HCT116 (cell line): ENCODE measurements around the gene PRRC2A. TPM values are rescaled to one million over a fixed set of nuclear protein-coding genes. Genes with fewer than 3 reads are reported as not detected.

Experiments used
- ATAC-seq: fragments of 200-7000 bp; cut with Tn5 transposase; 2 replicates; pipeline ENCODE4 v1.9.1; 2020; ENCODE audit warnings: mild to moderate bottlenecking, moderate library complexity
- BruUV-seq: library from RNA; stranded (reverse); fragments of 400-500 nt; replicated peaks from 2 replicates; lab custom pipeline; 2021; lab: Mats Ljungman, UMichigan
- CTCF ChIA-PET: fragments of 300-600 bp; sonication (Branson Sonifier 250); formaldehyde crosslinking; loops from one replicate; lab custom pipeline; 2021; ENCODE audit warnings: antibody characterized with exemption; lab: Charles Lee
- POLR2A ChIA-PET: fragments of 300-600, 350-600 bp; sonication (Branson Sonifier 250); formaldehyde crosslinking; loops from one replicate; lab custom pipeline; 2021; ENCODE audit warnings: antibody characterized with exemption; lab: Charles Lee
- RAD21 ChIA-PET, 2 experiments: fragments of 300-600 bp; sonication (Branson Sonifier 250); formaldehyde crosslinking; loops; one replicate each; lab custom pipeline; 2023; ENCODE audit warnings: low total read pairs in 2 of 2; ENCODE audit not compliant: uncharacterized antibody in 2 of 2, unreplicated experiment in 2 of 2, low non-redundant PET in 1 of 2; lab: Charles Lee
- DNase-seq: peaks from one replicate; pipeline ENCODE4 v3.0.0-alpha.2; 2010; ENCODE audit warnings: low read depth, low spot score
- H2AFZ ChIP-seq: fragments of 200-600 bp; shearing (Covaris generic), sonication (generic); 2 replicates; pipeline ENCODE4 v1.6.1; 2017; ENCODE audit warnings: low read depth, mixed run types, mixed read lengths, antibody characterized with exemption, low read length; ENCODE audit not compliant: poor library complexity, severe bottlenecking
- H3K27ac ChIP-seq: 2 replicates; pipeline ENCODE4 v1.5.1; 2012; ENCODE audit warnings: low read depth, low read length
- H3K27me3 ChIP-seq: fragments of 200-600 bp; sonication (generic); 2 replicates; pipeline ENCODE4 v1.6.1; 2016; ENCODE audit warnings: mixed run types, low read length, mixed read lengths; ENCODE audit not compliant: insufficient read depth
- H3K36me3 ChIP-seq, 2 experiments: fragments of 200-500 bp in 1 of 2; fragments of 200-600 bp in 1 of 2; sonication (Bioruptor generic) in 1 of 2; sonication (generic) in 1 of 2; 2 replicates each; pipeline versions ENCODE4 v1.5.1 to v1.6.1; 2014 to 2016; ENCODE audit warnings: low read length in 2 of 2, inconsistent platforms in 1 of 2, mixed read lengths in 1 of 2, mixed run types in 1 of 2; ENCODE audit not compliant: insufficient read depth in 2 of 2, control insufficient read depth in 1 of 2
- H3K4me1 ChIP-seq, 2 experiments: fragments of 200-600 bp in 1 of 2; sonication (generic) in 1 of 2; 2 replicates each; pipeline versions ENCODE4 v1.5.1 to v1.6.1; 2012 to 2017; ENCODE audit warnings: low read length in 2 of 2, inconsistent platforms in 1 of 2, mild to moderate bottlenecking in 1 of 2, mixed read lengths in 1 of 2, mixed run types in 1 of 2, moderate library complexity in 1 of 2; ENCODE audit not compliant: insufficient read depth in 2 of 2, control insufficient read depth in 1 of 2
- H3K4me2 ChIP-seq: fragments of 200-600 bp; sonication (generic); 2 replicates; pipeline ENCODE4 v1.6.1; 2017; ENCODE audit warnings: mixed run types, low read length, mixed read lengths
- H3K4me3 ChIP-seq, 2 experiments: fragments of 200-600 bp in 1 of 2; sonication (generic) in 1 of 2; replicated peaks in 1 of 2; 2 replicates each; pipeline ENCODE4 v1.5.1; 2011 to 2016; ENCODE audit warnings: low read length in 2 of 2, control low read depth in 1 of 2, low read depth in 1 of 2, mild to moderate bottlenecking in 1 of 2, mixed read lengths in 1 of 2, mixed run types in 1 of 2
- H3K79me2 ChIP-seq: fragments of 200-600 bp; sonication (generic); 2 replicates; pipeline ENCODE4 v1.6.1; 2017; ENCODE audit warnings: mild to moderate bottlenecking, mixed run types, low read length, moderate library complexity, mixed read lengths; ENCODE audit not compliant: insufficient read depth
- H3K9ac ChIP-seq: fragments of 200-600 bp; sonication (generic); 2 replicates; pipeline ENCODE4 v1.6.1; 2016; ENCODE audit warnings: low read length, mixed read lengths
- H3K9me2 ChIP-seq: fragments of 200-600 bp; sonication (generic), shearing (Covaris generic); 2 replicates; pipeline ENCODE4 v1.6.1; 2017; ENCODE audit warnings: mixed run types, mild to moderate bottlenecking, moderate library complexity; ENCODE audit not compliant: insufficient read depth
- H3K9me3 ChIP-seq, 2 experiments: fragments of 200-500 bp in 1 of 2; fragments of 200-600 bp in 1 of 2; sonication (Bioruptor generic) in 1 of 2; sonication (generic) in 1 of 2; 2 replicates each; pipeline ENCODE4 v1.6.1; 2014 to 2017; ENCODE audit warnings: low read length in 2 of 2, mixed read lengths in 2 of 2, inconsistent platforms in 1 of 2, low read depth in 1 of 2, mild to moderate bottlenecking in 1 of 2, mixed run types in 1 of 2, moderate library complexity in 1 of 2; ENCODE audit not compliant: control insufficient read depth in 1 of 2, insufficient read depth in 1 of 2
- H4K20me1 ChIP-seq: fragments of 200-600 bp; sonication (generic), shearing (Covaris generic); 2 replicates; pipeline ENCODE4 v1.6.1; 2017; ENCODE audit warnings: mixed run types, mild to moderate bottlenecking, moderate library complexity; ENCODE audit not compliant: insufficient read depth
- CBX3 ChIP-seq: IDR thresholded peaks from 2 replicates; pipeline ENCODE4 v1.6.1; 2012; ENCODE audit warnings: low read depth
- EZH2phosphoT487 ChIP-seq: fragments of 200-600 bp; IDR thresholded peaks from 2 replicates; pipeline ENCODE4 v1.6.1; 2018; ENCODE audit warnings: antibody characterized with exemption, borderline replicate concordance
- JUND ChIP-seq: IDR thresholded peaks from 2 replicates; pipeline ENCODE4 v1.6.1; 2012
- SIN3A ChIP-seq: IDR thresholded peaks from 2 replicates; pipeline ENCODE4 v1.6.1; 2012; ENCODE audit warnings: low read depth
- SP1 ChIP-seq: IDR thresholded peaks from 2 replicates; pipeline ENCODE4 v1.6.1; 2012; ENCODE audit warnings: low read depth
- YY1 ChIP-seq: IDR thresholded peaks from 2 replicates; pipeline ENCODE4 v1.6.1; 2011; ENCODE audit warnings: low read length, low read depth, moderate library complexity, mild to moderate bottlenecking; ENCODE audit not compliant: insufficient replicate concordance; ENCODE audit errors: extremely low read depth
- ZFX ChIP-seq: fragments of 450-650 bp; IDR thresholded peaks from 2 replicates; pipeline ENCODE4 v1.6.1; 2017
- intact Hi-C: fragments of 100-400 bp; cut with micrococcal nuclease; formaldehyde crosslinking; loops from 2 replicates; pipeline ENCODE4 v1.10.0; 2022
- total RNA-seq: library from RNA; stranded (reverse); gene quantifications from one replicate; pipeline ENCODE4 v1.2.1, GENCODE V29; 2021; ENCODE audit not compliant: unreplicated experiment
- TF ChIP-seq, protein P1 (sequence below): IDR thresholded peaks from 2 replicates; pipeline ENCODE4 v1.6.1; 2012
- TF ChIP-seq, protein P2 (sequence below), 3 experiments: fragments of 200-600 bp in 1 of 3; sonication (generic) in 1 of 3; IDR thresholded peaks in 2 of 3; conservative IDR thresholded peaks in 1 of 3; 2 replicates each; pipeline ENCODE4 v1.5.1; 2012 to 2017; ENCODE audit warnings: low read depth in 2 of 3, low read length in 2 of 3, antibody characterized with exemption in 1 of 3, borderline replicate concordance in 1 of 3, control low read depth in 1 of 3, mild to moderate bottlenecking in 1 of 3, mixed read lengths in 1 of 3, mixed run types in 1 of 3, moderate library complexity in 1 of 3; ENCODE audit not compliant: insufficient read depth in 1 of 3

PRRC2A gene
- total RNA-seq, 1 experiment from 2014 or later, result 250 TPM

GRCh38 chr6:31660381-31661261, 40.1 kb downstream of the PRRC2A start, which contains the start of gene C6orf47 (continued):
- TF ChIP-seq ZFX (peak; percentile 90), CBX3 (no peak), SIN3A (no peak), SP1 (no peak)
- TF ChIP-seq, protein P1, sequence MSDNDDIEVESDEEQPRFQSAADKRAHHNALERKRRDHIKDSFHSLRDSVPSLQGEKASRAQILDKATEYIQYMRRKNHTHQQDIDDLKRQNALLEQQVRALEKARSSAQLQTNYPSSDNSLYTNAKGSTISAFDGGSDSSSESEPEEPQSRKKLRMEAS, result no peak
- TF ChIP-seq, all 23 proteins: peak for 4

- TF ChIP-seq, protein P2, sequence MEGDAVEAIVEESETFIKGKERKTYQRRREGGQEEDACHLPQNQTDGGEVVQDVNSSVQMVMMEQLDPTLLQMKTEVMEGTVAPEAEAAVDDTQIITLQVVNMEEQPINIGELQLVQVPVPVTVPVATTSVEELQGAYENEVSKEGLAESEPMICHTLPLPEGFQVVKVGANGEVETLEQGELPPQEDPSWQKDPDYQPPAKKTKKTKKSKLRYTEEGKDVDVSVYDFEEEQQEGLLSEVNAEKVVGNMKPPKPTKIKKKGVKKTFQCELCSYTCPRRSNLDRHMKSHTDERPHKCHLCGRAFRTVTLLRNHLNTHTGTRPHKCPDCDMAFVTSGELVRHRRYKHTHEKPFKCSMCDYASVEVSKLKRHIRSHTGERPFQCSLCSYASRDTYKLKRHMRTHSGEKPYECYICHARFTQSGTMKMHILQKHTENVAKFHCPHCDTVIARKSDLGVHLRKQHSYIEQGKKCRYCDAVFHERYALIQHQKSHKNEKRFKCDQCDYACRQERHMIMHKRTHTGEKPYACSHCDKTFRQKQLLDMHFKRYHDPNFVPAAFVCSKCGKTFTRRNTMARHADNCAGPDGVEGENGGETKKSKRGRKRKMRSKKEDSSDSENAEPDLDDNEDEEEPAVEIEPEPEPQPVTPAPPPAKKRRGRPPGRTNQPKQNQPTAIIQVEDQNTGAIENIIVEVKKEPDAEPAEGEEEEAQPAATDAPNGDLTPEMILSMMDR (IDR thresholded peaks at IDR 0.05 in 2 of 3, conservative IDR thresholded peaks at IDR 0.05 in 1 of 3; ENCODE audit: borderline replicate concordance in 1 of 3, insufficient read depth in 1 of 3, low read depth in 2 of 3, low read length in 2 of 3), result no peak
- TF ChIP-seq CBX3 (no peak), EZH2phosphoT487 (no peak), YY1 (no peak), SIN3A (no peak), JUND (no peak)
- TF ChIP-seq, protein P1, result no peak
- TF ChIP-seq, all 23 proteins: peak for 0
- ChIA-PET RAD21 (no interaction called here), CTCF (interaction anchor here (1.2 kb wide), 1 partner anchor 115 kb away, joined by 5 read pairs; no protein-coding TSS in a partner anchor), POLR2A (interaction anchor here (0.6 to 2.0 kb wide), 7 partner anchors 8 to 166 kb away, joined by 3 to 15 read pairs (median 3); partner anchors contain the start of genes BAG6, HSPA1B, LY6G5B and MSH5)
- intact Hi-C loops, result loop anchor here (5.0 kb wide), 1 partner anchor 259 kb away; the partner anchor contains the start of gene MICA
- H3K79me2 ChIP-seq, result peaks cover 45% of the 10 kb centered on the region
- H3K36me3 ChIP-seq, result peaks cover 5 to 17% of the 10 kb centered on the region in 2 experiments; a peak in 3 of 4 replicates
- peak overlapping the region; percentile 94 for H3K4me2 ChIP-seq
- peak overlapping the region; percentile 88 for H3K9ac ChIP-seq
- H2AFZ ChIP-seq, result no peak overlapping the region
- H4K20me1 ChIP-seq, result no peaks in the 10 kb centered on the region
- DNase-seq (no peak), ATAC-seq (no peak)
- peaks cover 18 to 45% of the 10 kb centered on the region in 2 experiments; a peak in 3 of 4 replicates for H3K4me1 ChIP-seq
- TSS peak; percentile 72 for BruUV-seq
- H3K27ac ChIP-seq, result peak overlapping the region; percentile 69
- H3K9me3 ChIP-seq, result no peaks in the 10 kb centered on the region
- no peaks in the 10 kb centered on the region for H3K9me2 ChIP-seq
- H3K27me3 ChIP-seq, result no peaks in the 10 kb centered on the region
- peak overlapping the region; percentile 79 to 87 for H3K4me3 ChIP-seq
These were observed 41.0 kb downstream of the PRRC2A start for GRCh38 chr6:31661262-31662123.
